ENCODE measurements around the gene ELN. TPM values are rescaled to one million over a fixed set of nuclear protein-coding genes. Genes with fewer than 3 reads are reported as not detected.

ELN gene
- total RNA-seq, 1 donor from 2014 or later: 395 TPM

- no peak overlapping the region for H3K4me3 ChIP-seq
- H3K36me3 ChIP-seq: peaks cover 87 to 94% of the 10 kb centered on the region in 2 donors
- intact Hi-C loops (cut with DNase I): loop anchor here (5.0 kb wide), 1 partner anchor 33 kb away; the partner anchor contains the start of gene ELN
- no peaks in the 10 kb centered on the region for H3K9me3 ChIP-seq
- no peaks in the 10 kb centered on the region for H3K27me3 ChIP-seq
- peak in 1 of 3 experiments; percentile 11 for TF ChIP-seq CTCF (IDR thresholded peaks at IDR 0.05)
- peak in 1 of 2 donors; percentile 72 for DNase-seq (ENCODE audit: low spot score in 2 of 2)
- H3K27ac ChIP-seq: peak overlapping the region; percentile 81 to 90
- H3K4me1 ChIP-seq: peaks cover 5 to 34% of the 10 kb centered on the region in 2 donors
These were observed 32.0 kb downstream of the ELN start for GRCh38 chr7:74059681-74060588.

GRCh38 chr7:74061840-74062539 is 34.0 kb downstream of the ELN start:
- H3K36me3 ChIP-seq: peaks cover 88 to 94% of the 10 kb centered on the region in 2 donors
- TF ChIP-seq CTCF (IDR thresholded peaks at IDR 0.05): no peak
- H3K27me3 ChIP-seq: no peaks in the 10 kb centered on the region
- H3K27ac ChIP-seq: peak overlapping the region; percentile 81 to 90
- no peaks in the 10 kb centered on the region for H3K9me3 ChIP-seq
- intact Hi-C loops (cut with DNase I): loop anchor here (5.0 kb wide), 1 partner anchor 35 kb away; the partner anchor contains the start of gene ELN
- H3K4me3 ChIP-seq: no peak overlapping the region
- H3K4me1 ChIP-seq: peaks cover 5 to 27% of the 10 kb centered on the region in 2 donors
- DNase-seq (ENCODE audit: low spot score in 2 of 2): peak; percentile 76 to 96

GRCh38 chr7:74063223-74063641 is 35.3 kb downstream of the ELN start:
- peaks cover 84 to 88% of the 10 kb centered on the region in 2 donors for H3K36me3 ChIP-seq
- no peak for TF ChIP-seq CTCF (IDR thresholded peaks at IDR 0.05)

GRCh38 chr7:74063646-74064045 is 35.7 kb downstream of the ELN start:
- H3K4me1 ChIP-seq: peaks cover 5 to 22% of the 10 kb centered on the region in 2 donors
- peak in 1 of 2 donors; percentile 61 for DNase-seq (ENCODE audit: low spot score in 2 of 2)
- H3K4me3 ChIP-seq: no peak overlapping the region
- H3K36me3 ChIP-seq: peaks cover 82 to 88% of the 10 kb centered on the region in 2 donors
- no peak for TF ChIP-seq CTCF (IDR thresholded peaks at IDR 0.05)
- intact Hi-C loops (cut with DNase I): loop anchor here (5.0 kb wide), 1 partner anchor 36 kb away; the partner anchor contains the start of gene ELN
- H3K27ac ChIP-seq: peak overlapping the region; percentile 81 to 90
- H3K27me3 ChIP-seq: no peaks in the 10 kb centered on the region
- no peaks in the 10 kb centered on the region for H3K9me3 ChIP-seq

More at GRCh38 chr7:74063223-74063641, 35.3 kb downstream of the ELN start:
- Histone ChIP-seq H3K27me3 (no peaks in the 10 kb centered on the region), H3K4me3 (no peak overlapping the region), H3K27ac (peak overlapping the region; percentile 81 to 90), H3K4me1 (peaks cover 5 to 22% of the 10 kb centered on the region in 2 donors), H3K9me3 (no peaks in the 10 kb centered on the region)
- peak in 1 of 2 donors; percentile 62 for DNase-seq (ENCODE audit: low spot score in 2 of 2)
- intact Hi-C loops (cut with DNase I): loop anchor here (5.0 kb wide), 1 partner anchor 36 kb away; the partner anchor contains the start of gene ELN

GRCh38 chr7:74064696-74065095 is 36.7 kb downstream of the ELN start:
- Histone ChIP-seq H3K9me3 (no peaks in the 10 kb centered on the region), H3K27ac (peak overlapping the region; percentile 51 to 81), H3K4me3 (no peak overlapping the region), H3K27me3 (no peaks in the 10 kb centered on the region), H3K4me1 (peaks cover 5 to 18% of the 10 kb centered on the region in 2 donors), H3K36me3 (peaks cover 71 to 85% of the 10 kb centered on the region in 2 donors)
- no peak for TF ChIP-seq CTCF (IDR thresholded peaks at IDR 0.05)
- DNase-seq (ENCODE audit: low spot score in 2 of 2): peak in 1 of 2 donors; percentile 60
- intact Hi-C loops (cut with DNase I): loop anchor here (5.0 kb wide), 2 partner anchors 37 to 328 kb away; partner anchors contain the start of gene ELN
